ENCODE data around the gene SLC6A5. TPM values are rescaled to one million over a fixed set of nuclear protein-coding genes. Genes with fewer than 3 reads are reported as not detected.

The SLC6A5 gene
- total and polyA plus RNA-seq, 2 of the 8 experiments (the other 6 are each of a cell fraction or from before 2014, with no cell fraction given) = not detected

DNA sequence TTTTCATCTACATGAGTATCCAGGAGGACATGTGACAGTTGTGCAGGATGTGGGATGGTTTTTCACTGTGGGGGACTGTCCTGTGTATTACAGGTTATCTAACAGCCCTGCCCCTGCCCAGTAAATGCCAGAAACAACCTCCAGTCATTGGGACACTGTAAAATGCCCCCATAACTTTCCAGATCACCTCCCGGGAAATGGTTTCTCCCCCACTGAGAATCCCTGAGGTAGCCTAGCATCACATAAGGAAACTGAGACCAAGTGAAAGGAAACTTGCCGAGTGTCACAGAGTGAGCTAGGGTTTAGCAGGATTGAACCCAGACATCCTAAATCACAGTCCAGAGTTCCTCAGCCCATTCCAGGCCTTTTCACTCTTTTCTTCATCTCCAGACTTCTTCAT lies 48.3 kb upstream of the SLC6A5 start:
- H3K14ac ChIP-seq (ENCODE audit: insufficient read length) = no peak overlapping the region
- no peak overlapping the region for H4K5ac ChIP-seq (ENCODE audit: insufficient read length, low read depth, low read length)
- H2BK15ac ChIP-seq (ENCODE audit: low read length) = no peak overlapping the region
- H3K9ac ChIP-seq (replicated peaks in 1 of 4; ENCODE audit: extremely low read depth in 1 of 4, low read depth in 3 of 4, low read length in 3 of 4) = no peak overlapping the region
- H4K20me1 ChIP-seq (replicated peaks in 1 of 2; ENCODE audit: control insufficient read depth in 1 of 2, insufficient read depth in 2 of 2, low read length in 2 of 2) = no peaks in the 10 kb centered on the region
- H3K18ac ChIP-seq (ENCODE audit: extremely low read depth, low read length) = no peak overlapping the region
- peaks cover 8% of the 10 kb centered on the region in 2 experiments; a peak in 3 of 4 replicates for H3K9me3 ChIP-seq (ENCODE audit: insufficient read depth in 2 of 2, low read depth in 1 of 2, low read length in 1 of 2)
- H2BK120ac ChIP-seq (replicated peaks; ENCODE audit: low read depth, low read length) = no peak overlapping the region
- 54% methylated on average over 2 of the region's 2 CpGs; no CpG with 5 or more reads in 1 of the 2 experiments for WGBS, 2 experiments (ENCODE audit: extremely low coverage in 1 of 2, insufficient coverage in 1 of 2, insufficient read length in 1 of 2, insufficient replicate concordance in 2 of 2, low coverage in 1 of 2, low lambda C conversion rate in 2 of 2, missing lambda C conversion rate in 1 of 2)
- CTCF ChIA-PET (ENCODE audit: partially characterized antibody) = interaction anchor here (0.6 to 1.0 kb wide), 2 partner anchors 19 to 154 kb away, joined by 3 read pairs; no protein-coding TSS in a partner anchor
- no peaks in the 10 kb centered on the region for H3K79me1 ChIP-seq (ENCODE audit: low read depth, low read length)
- no peak overlapping the region for H2BK5ac ChIP-seq (ENCODE audit: low read depth, low read length)
- no peak overlapping the region for H2BK12ac ChIP-seq (ENCODE audit: low read depth, low read length)
- H3K4me2 ChIP-seq (ENCODE audit: insufficient read depth in 1 of 2, low read depth in 2 of 2, low read length in 2 of 2) = no peak overlapping the region
- no peak overlapping the region for H2BK20ac ChIP-seq (ENCODE audit: low read length)
- H3K23me2 ChIP-seq (ENCODE audit: low read depth, low read length) = no peaks in the 10 kb centered on the region
- no peak overlapping the region for H3K23ac ChIP-seq (ENCODE audit: insufficient read length)
- TF ChIP-seq CBX8 (IDR thresholded peaks at IDR 0.05; ENCODE audit: borderline replicate concordance, low read depth, low read length) (no peak), GTF2F1 (IDR thresholded peaks at IDR 0.05; ENCODE audit: borderline replicate concordance, low read depth, low read length) (no peak)
- H3K27me3 ChIP-seq (replicated peaks in 1 of 4; ENCODE audit: control insufficient read depth in 3 of 4, extremely low read depth in 1 of 4, insufficient read depth in 3 of 4, low read length in 3 of 4) = no peaks in the 10 kb centered on the region
- H3K4ac ChIP-seq (replicated peaks; ENCODE audit: insufficient read length, low read depth, low read length) = no peak overlapping the region
- H2AFZ ChIP-seq (ENCODE audit: low read length) = no peak overlapping the region
- H3K27ac ChIP-seq (ENCODE audit: low read depth, low read length) = no peak overlapping the region
- H3K56ac ChIP-seq (replicated peaks; ENCODE audit: insufficient read length, low read depth, low read length) = no peak overlapping the region
- no peak overlapping the region for H4K8ac ChIP-seq (ENCODE audit: extremely low read depth, insufficient read depth, low read length)
- DNase-seq (ENCODE audit: low read depth in 1 of 2, low spot score in 2 of 2) (no peak), FAIRE-seq (no peak)
- POLR2A ChIA-PET (ENCODE audit: partially characterized antibody) = no interaction called here
- H3K36me3 ChIP-seq (ENCODE audit: control insufficient read depth in 2 of 4, insufficient read depth in 4 of 4, low read length in 3 of 4) = no peaks in the 10 kb centered on the region
- no peaks in the 10 kb centered on the region for H3K79me2 ChIP-seq (ENCODE audit: control insufficient read depth in 1 of 2, insufficient read depth in 2 of 2, low read length in 2 of 2)
- no peaks in the 10 kb centered on the region for H3K4me1 ChIP-seq (replicated peaks in 1 of 4; ENCODE audit: control insufficient read depth in 3 of 4, insufficient read depth in 4 of 4, low read length in 3 of 4)
- H3K4me3 ChIP-seq (ENCODE audit: extremely low read depth in 1 of 4, insufficient read depth in 2 of 4, low read depth in 3 of 4, low read length in 4 of 4) = no peak overlapping the region
- H4K91ac ChIP-seq (replicated peaks; ENCODE audit: insufficient read length, low read length) = no peak overlapping the region
- no peak overlapping the region for H2AK5ac ChIP-seq (ENCODE audit: low read depth, low read length)
